HG03103 (cell line): ENCODE measurements around the gene DDX46.
"Not testable (repeated sequence)": the region's sequence is repeated elsewhere in the genome, so short reads cannot be mapped to it uniquely, and the experiment has no call there.

Source experiments
- ATAC-seq: cut with Tn5 transposase; IDR thresholded peaks from one replicate; pipeline ENCODE4 v1.9.1; 2021; ENCODE audit warnings: low read depth; ENCODE audit not compliant: unreplicated experiment

DDX46 gene

GRCh38 chr5:134844252-134844651 lies 85.7 kb downstream of the DDX46 start:
- no peak for ATAC-seq

- ATAC-seq = no peak
These were observed 86.8 kb downstream of the DDX46 start for GRCh38 chr5:134845335-134845851.

GRCh38 chr5:134845852-134846640 lies 87.5 kb downstream of the DDX46 start, which contains the start of gene C5orf24:
Gene C5orf24, plus strand, starts transcription at chr5:134845968. Its CDS starts 8,933 bp downstream, at chr5:134854901.
- peak; percentile 96 for ATAC-seq

- no peak for ATAC-seq
These were observed 88.0 kb downstream of the DDX46 start for GRCh38 chr5:134846641-134846960.

- not testable (repeated sequence) for ATAC-seq
These were observed 90.9 kb downstream of the DDX46 start for GRCh38 chr5:134849434-134849933.

- no peak for ATAC-seq
These were observed 92.8 kb downstream of the DDX46 start for GRCh38 chr5:134851307-134851923.

GRCh38 chr5:134856465-134856864 lies 97.9 kb downstream of the DDX46 start:
- ATAC-seq = not testable (repeated sequence)

GRCh38 chr5:134857401-134857800 lies 98.8 kb downstream of the DDX46 start:
- no peak for ATAC-seq

GRCh38 chr5:134864707-134865106 lies 106.1 kb downstream of the DDX46 start:
- no peak for ATAC-seq

- no peak for ATAC-seq
These were observed 114.9 kb downstream of the DDX46 start for GRCh38 chr5:134873494-134873893.

GRCh38 chr5:134873987-134874830 lies 115.6 kb downstream of the DDX46 start, which contains the start of gene TXNDC15:
Gene TXNDC15, plus strand, starts transcription at chr5:134874371. Its CDS starts 57 bp downstream, at chr5:134874428.
- peak; percentile 60 for ATAC-seq

- peak; percentile 26 for ATAC-seq
These were observed 116.5 kb downstream of the DDX46 start for GRCh38 chr5:134874831-134875655.

GRCh38 chr5:134877159-134877558 lies 118.6 kb downstream of the DDX46 start:
- ATAC-seq = no peak

GRCh38 chr5:134878403-134878802 lies 119.8 kb downstream of the DDX46 start:
- ATAC-seq = no peak

GRCh38 chr5:134879456-134879855 lies 120.9 kb downstream of the DDX46 start:
- ATAC-seq = no peak
